Upper lobe of right lung (tissue), 1 donor: ENCODE data around the gene ACSS1. TPM values are rescaled to one million over a fixed set of nuclear protein-coding genes. Genes with fewer than 3 reads are reported as not detected.
A peak's percentile ranks its signal among the peaks of the same experiment; 100 is the strongest.

Experiments used
- ATAC-seq: fragments of 200-7000 bp; cut with Tn5 transposase; one replicate; pipeline ENCODE4 v1.9.1; 2020; ENCODE audit warnings: mild to moderate bottlenecking, moderate library complexity
- DNase-seq: peaks from one replicate; pipeline ENCODE4 v3.0.0-alpha.2; 2020
- H3K27ac ChIP-seq: fragments of 200-600 bp; one replicate; pipeline ENCODE4 v1.8.0; 2022
- H3K27me3 ChIP-seq: fragments of 200-600 bp; one replicate; pipeline ENCODE4 v1.8.0; 2022; ENCODE audit warnings: mild to moderate bottlenecking
- H3K36me3 ChIP-seq: fragments of 200-600 bp; one replicate; pipeline ENCODE4 v1.8.0; 2022
- H3K4me1 ChIP-seq: fragments of 200-600 bp; one replicate; pipeline ENCODE4 v1.8.0; 2022
- H3K4me3 ChIP-seq: fragments of 200-600 bp; one replicate; pipeline ENCODE4 v1.8.0; 2022; ENCODE audit warnings: mild to moderate bottlenecking
- H3K9me3 ChIP-seq: fragments of 200-600 bp; one replicate; pipeline ENCODE4 v1.8.0; 2022
- CTCF ChIP-seq: fragments of 200-600 bp; IDR thresholded peaks from one replicate; pipeline ENCODE4 v1.8.0; 2022; ENCODE audit warnings: antibody characterized with exemption
- intact Hi-C: fragments of 100-400 bp; cut with DNase I; formaldehyde crosslinking; loops from one replicate; pipeline ENCODE4 v1.11.0; 2022
- total RNA-seq: library from RNA; stranded (reverse); fragmentation: NEBNext Ultra II Directional; extraction: Animal tissue kit (Norgen Biotek cat#: 25700); gene quantifications from one replicate; pipeline ENCODE4 v1.2.1, GENCODE V29; 2021
- donor health status: DM: no; HTN: yes; CAD: no; lungs with severe emphysema.

ACSS1 gene
- total RNA-seq, 1 donor from 2014 or later, result 37.2 TPM

DNA sequence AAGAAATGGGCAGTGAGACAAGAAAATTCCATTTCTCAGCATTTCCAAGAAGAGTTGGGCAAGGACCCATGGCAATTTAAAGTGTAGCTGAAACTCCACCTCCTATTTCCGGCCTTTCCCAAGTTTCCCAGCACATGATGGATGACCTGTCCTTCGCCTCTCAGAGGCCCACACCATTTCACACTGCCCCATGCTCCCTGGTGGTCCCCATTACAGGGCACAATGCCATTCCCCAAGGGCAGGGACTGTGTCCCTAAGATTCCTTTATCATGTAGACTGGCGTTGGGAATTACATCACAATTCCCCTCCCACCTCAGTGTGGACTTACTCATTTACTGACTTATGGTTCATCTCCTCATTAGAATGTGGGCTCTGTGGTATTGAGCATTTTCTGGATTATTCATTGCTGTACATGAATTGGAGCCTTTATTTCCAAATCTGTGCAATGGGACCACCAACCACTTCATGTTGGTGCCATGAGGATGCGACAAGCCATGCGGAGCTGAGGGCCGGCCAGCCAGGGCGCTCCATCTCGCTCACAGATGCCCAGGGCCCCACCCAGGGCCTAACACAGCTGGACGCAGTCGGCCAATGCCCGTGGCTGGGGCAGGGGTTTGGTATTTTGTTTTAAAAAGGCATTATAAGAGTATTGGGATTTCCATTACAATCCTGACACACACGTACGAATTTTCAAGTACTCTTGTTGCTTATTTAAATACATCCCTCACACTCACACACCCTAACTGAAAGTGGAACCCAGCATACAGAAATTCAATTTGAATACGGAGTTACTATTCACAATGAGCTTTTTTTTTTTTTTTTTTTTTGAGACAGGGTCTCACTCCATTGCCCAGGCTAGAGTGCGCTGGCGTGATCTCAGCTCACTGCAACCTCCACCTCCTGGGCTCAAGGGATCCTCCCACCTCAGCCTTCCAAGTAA lies 5.4 kb downstream of the ACSS1 start:
- peaks cover 83% of the 10 kb centered on the region for H3K4me1 ChIP-seq
- peak overlapping the region; percentile 75 for H3K27ac ChIP-seq

GRCh38 chr20:25051386-25052155 lies 6.4 kb downstream of the ACSS1 start:
- Histone ChIP-seq H3K9me3 (no peaks in the 10 kb centered on the region), H3K27ac (no peak overlapping the region), H3K4me1 (peaks cover 86% of the 10 kb centered on the region), H3K4me3 (no peak overlapping the region), H3K36me3 (peaks cover 13% of the 10 kb centered on the region), H3K27me3 (no peaks in the 10 kb centered on the region)
- intact Hi-C loops, result no loop called here
- ATAC-seq (no peak), DNase-seq (no peak)
- TF ChIP-seq CTCF, result no peak

More for the DNA sequence above, 5.4 kb downstream of the ACSS1 start:
- ATAC-seq (no peak), DNase-seq (peak; percentile 58)
- Histone ChIP-seq H3K36me3 (peaks cover 4% of the 10 kb centered on the region), H3K4me3 (no peak overlapping the region), H3K9me3 (no peaks in the 10 kb centered on the region), H3K27me3 (no peaks in the 10 kb centered on the region)
- intact Hi-C loops, result no loop called here
- TF ChIP-seq CTCF, result no peak

DNA sequence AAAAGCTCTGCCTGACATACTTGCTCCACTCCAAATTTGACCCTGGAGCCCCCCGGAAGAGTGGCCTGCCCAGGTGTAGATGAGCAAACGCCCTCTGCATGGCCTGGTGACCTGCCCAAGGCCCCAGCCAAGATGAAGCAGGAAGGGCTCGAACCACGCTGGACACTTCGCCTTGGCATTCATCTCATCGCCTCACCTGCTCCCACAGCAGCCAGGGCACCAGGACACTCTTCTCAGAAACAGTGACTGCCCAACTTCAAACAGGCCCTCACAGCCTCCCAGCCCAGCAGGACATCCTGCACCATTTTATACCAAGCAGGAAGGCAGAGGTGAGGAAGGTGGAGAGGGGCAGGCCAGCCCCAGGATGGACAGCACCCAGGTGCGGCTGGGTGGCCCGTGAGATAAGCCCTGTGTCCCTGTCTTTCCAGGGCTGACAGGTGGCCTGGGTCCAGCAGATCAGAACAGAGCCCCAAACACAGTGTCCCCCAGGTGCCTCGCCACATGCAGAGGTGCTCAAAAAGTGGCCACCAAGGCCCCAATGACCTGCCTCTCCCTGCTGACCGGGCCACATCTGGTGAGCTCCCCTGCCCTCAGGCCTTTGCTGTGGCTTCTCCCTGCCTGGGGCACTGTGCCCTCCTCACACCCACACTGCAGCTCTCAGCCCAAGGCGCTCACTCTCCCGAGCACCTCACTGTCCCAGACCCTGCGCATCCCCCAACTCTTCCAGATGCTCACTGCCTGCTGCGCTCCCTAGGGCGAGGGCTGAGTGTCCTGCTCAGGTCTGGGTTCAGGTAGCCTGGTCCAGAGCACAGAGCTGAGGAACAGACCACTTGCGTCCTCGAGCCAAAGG lies 7.2 kb downstream of the ACSS1 start:
- no peak overlapping the region for H3K27ac ChIP-seq
- no peak for ATAC-seq
- no peak overlapping the region for H3K4me3 ChIP-seq
- no peaks in the 10 kb centered on the region for H3K27me3 ChIP-seq
- TF ChIP-seq CTCF, result no peak
- intact Hi-C loops, result no loop called here
- peaks cover 19% of the 10 kb centered on the region for H3K36me3 ChIP-seq
- H3K9me3 ChIP-seq, result no peaks in the 10 kb centered on the region
- H3K4me1 ChIP-seq, result peaks cover 77% of the 10 kb centered on the region
- DNase-seq, result no peak

DNA sequence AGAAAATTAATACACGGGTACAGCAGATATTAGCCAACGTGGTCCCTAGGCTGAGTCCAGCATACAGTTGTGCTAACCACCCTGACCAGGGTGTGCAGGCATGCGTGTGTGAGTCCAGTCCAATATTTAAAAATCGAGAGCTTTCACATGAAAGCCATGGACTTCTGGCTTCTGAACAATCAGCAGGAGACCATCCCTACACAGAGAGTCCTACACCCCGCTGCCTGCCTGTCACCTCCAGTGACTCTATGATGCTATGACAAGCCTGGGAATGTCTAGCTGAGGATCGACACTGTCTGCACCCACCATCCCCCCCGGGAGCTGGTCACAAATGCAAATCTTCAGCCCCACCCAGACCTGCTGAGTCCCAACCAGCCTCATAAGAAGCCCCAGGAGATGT lies 7.9 kb downstream of the ACSS1 start:
- intact Hi-C loops, result no loop called here
- Histone ChIP-seq H3K27ac (no peak overlapping the region), H3K27me3 (no peaks in the 10 kb centered on the region), H3K4me3 (no peak overlapping the region), H3K4me1 (peaks cover 71% of the 10 kb centered on the region), H3K36me3 (peaks cover 19% of the 10 kb centered on the region), H3K9me3 (no peaks in the 10 kb centered on the region)
- no peak for ATAC-seq
- no peak for DNase-seq
- no peak for TF ChIP-seq CTCF
